Colonic mucosa (tissue), 4 donors: Measurements from ENCODE around the gene AOPEP. TPM values are rescaled to one million over a fixed set of nuclear protein-coding genes. Genes with fewer than 3 reads are reported as not detected.

Source experiments
- DNase-seq: peaks from one replicate; pipeline ENCODE4 v3.0.0-alpha.2; 2020
- H3K27ac ChIP-seq: fragments of 200-600 bp; one replicate; pipeline ENCODE4 v1.8.0; 2021
- H3K27me3 ChIP-seq: fragments of 200-600 bp; one replicate; pipeline ENCODE4 v1.8.0; 2021
- H3K36me3 ChIP-seq: fragments of 200-600 bp; one replicate; pipeline ENCODE4 v1.8.0; 2021
- H3K4me1 ChIP-seq: fragments of 200-600 bp; one replicate; pipeline ENCODE4 v1.8.0; 2021; ENCODE audit warnings: mild to moderate bottlenecking
- H3K4me3 ChIP-seq: fragments of 200-600 bp; one replicate; pipeline ENCODE4 v1.8.0; 2021
- H3K9ac ChIP-seq, 2 donors: one replicate each; pipeline ENCODE4 v1.7.0; 2013; ENCODE audit warnings: control low read depth in 2 of 2, low read depth in 2 of 2, low read length in 2 of 2
- H3K9me3 ChIP-seq: fragments of 200-600 bp; one replicate; pipeline ENCODE4 v1.8.0; 2021
- CTCF ChIP-seq: fragments of 200-600 bp; IDR thresholded peaks from one replicate; pipeline ENCODE4 v1.8.0; 2022; ENCODE audit warnings: antibody characterized with exemption, mild to moderate bottlenecking
- intact Hi-C: fragments of 100-400 bp; cut with DNase I; formaldehyde crosslinking; loops from one replicate; pipeline ENCODE4 v1.14.1; 2022
- total RNA-seq, 2 donors: library from RNA; stranded (reverse); fragmentation: NEBNext Ultra II Directional in 1 of 2; extraction: Animal tissue kit (Norgen Biotek cat#: 25700) in 1 of 2; gene quantifications; one replicate each; pipeline ENCODE4 v1.2.1, GENCODE V29; 2021
- donor health status: healthy.
- donor health status: DM: no; HTN: no; CAD: no.
- donor health status: DM: no; HTN: no; CAD: no.

The AOPEP gene
- total RNA-seq, 2 donors from 2014 or later, result 38.4 to 43.2 TPM

GRCh38 chr9:94851892-94852291 lies 125.4 kb downstream of the AOPEP start:
- H3K9me3 ChIP-seq, result no peaks in the 10 kb centered on the region
- no peaks in the 10 kb centered on the region for H3K27me3 ChIP-seq
- H3K27ac ChIP-seq, result no peak overlapping the region
- DNase-seq, result no peak
- H3K36me3 ChIP-seq, result no peaks in the 10 kb centered on the region
- intact Hi-C loops, result no loop called here
- H3K9ac ChIP-seq, result no peak overlapping the region
- no peak for TF ChIP-seq CTCF
- no peak overlapping the region for H3K4me3 ChIP-seq
- no peaks in the 10 kb centered on the region for H3K4me1 ChIP-seq

DNA sequence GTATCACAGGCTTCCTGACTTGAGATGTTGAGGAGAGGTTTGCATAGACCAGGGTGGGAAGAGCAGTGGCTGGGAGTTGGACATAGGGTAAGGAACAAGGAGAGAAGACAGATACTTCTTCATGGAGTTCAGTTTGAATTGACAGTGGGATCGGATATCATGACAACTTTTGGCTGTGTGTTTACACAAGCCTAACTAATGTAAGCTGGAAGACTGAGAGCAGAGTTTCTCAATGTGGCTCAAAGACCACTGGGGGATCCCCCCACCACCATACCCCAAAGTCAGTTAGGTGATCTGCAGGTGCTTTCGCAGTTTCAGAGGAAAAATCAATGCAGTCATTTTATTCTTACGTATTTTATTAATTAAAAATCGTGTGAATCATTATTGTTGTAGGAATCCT lies 125.9 kb downstream of the AOPEP start:
- intact Hi-C loops, result no loop called here
- no peak overlapping the region for H3K27ac ChIP-seq
- H3K36me3 ChIP-seq, result no peaks in the 10 kb centered on the region
- no peaks in the 10 kb centered on the region for H3K4me1 ChIP-seq
- no peaks in the 10 kb centered on the region for H3K27me3 ChIP-seq
- H3K9ac ChIP-seq, result no peak overlapping the region
- H3K4me3 ChIP-seq, result no peak overlapping the region
- H3K9me3 ChIP-seq, result no peaks in the 10 kb centered on the region
- no peak for DNase-seq
- no peak for TF ChIP-seq CTCF

DNA sequence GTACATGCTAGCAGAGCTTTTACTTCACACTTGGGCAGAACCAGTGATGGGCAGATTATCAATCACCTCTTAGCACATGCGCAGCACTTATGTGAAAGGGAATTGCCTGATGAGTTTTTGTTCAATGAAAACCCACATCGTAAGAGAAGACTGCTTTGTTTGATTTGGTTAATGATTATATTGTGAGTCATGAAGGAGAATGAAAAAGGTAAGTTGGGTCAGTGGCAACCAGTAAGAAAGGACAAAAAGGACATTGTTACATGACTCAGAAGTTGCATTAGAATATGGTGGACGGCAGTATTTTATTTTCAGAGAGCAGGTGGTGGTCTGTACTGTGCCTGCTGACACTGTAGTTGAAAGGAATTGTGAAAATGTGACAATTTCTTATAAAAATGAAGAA lies 127.4 kb downstream of the AOPEP start:
- no peak for DNase-seq
- Histone ChIP-seq H3K36me3 (no peaks in the 10 kb centered on the region), H3K27me3 (no peaks in the 10 kb centered on the region), H3K9ac (no peak overlapping the region), H3K4me3 (no peak overlapping the region), H3K27ac (no peak overlapping the region), H3K9me3 (no peaks in the 10 kb centered on the region), H3K4me1 (no peaks in the 10 kb centered on the region)
- intact Hi-C loops, result no loop called here
- TF ChIP-seq CTCF, result no peak

DNA sequence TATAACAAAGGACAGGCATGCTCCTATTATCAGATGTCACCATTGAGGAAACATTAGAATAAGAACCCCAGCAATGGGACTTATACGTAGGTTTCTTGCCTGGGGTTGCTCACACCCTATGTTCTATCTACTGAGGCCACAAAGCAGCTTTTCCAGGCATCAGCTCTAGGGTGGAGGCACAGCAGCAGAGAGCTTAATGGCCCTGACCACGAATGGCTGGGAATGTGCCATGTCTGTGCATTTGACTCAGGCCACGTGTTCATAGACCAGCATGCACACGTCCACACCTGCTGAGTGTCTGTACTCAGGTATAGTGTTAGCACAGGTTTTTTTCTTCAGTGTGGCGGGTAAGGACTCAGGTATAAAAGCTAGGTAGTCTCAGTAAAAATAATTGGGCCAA lies 129.4 kb downstream of the AOPEP start:
- no peaks in the 10 kb centered on the region for H3K36me3 ChIP-seq
- TF ChIP-seq CTCF, result no peak
- no peaks in the 10 kb centered on the region for H3K9me3 ChIP-seq
- no peak overlapping the region for H3K9ac ChIP-seq
- intact Hi-C loops, result no loop called here
- no peak for DNase-seq
- H3K27me3 ChIP-seq, result no peaks in the 10 kb centered on the region
- no peak overlapping the region for H3K4me3 ChIP-seq
- H3K4me1 ChIP-seq, result no peaks in the 10 kb centered on the region
- no peak overlapping the region for H3K27ac ChIP-seq

GRCh38 chr9:94857791-94858190 lies 131.3 kb downstream of the AOPEP start:
- no peak for DNase-seq
- no peaks in the 10 kb centered on the region for H3K4me1 ChIP-seq
- H3K4me3 ChIP-seq, result no peak overlapping the region
- no peak overlapping the region for H3K27ac ChIP-seq
- no peaks in the 10 kb centered on the region for H3K27me3 ChIP-seq
- no peaks in the 10 kb centered on the region for H3K9me3 ChIP-seq
- H3K36me3 ChIP-seq, result no peaks in the 10 kb centered on the region
- no peak overlapping the region for H3K9ac ChIP-seq
- TF ChIP-seq CTCF, result no peak
- intact Hi-C loops, result no loop called here

GRCh38 chr9:94859226-94859625 lies 132.7 kb downstream of the AOPEP start:
- intact Hi-C loops, result no loop called here
- no peak for DNase-seq
- Histone ChIP-seq H3K27ac (no peak overlapping the region), H3K27me3 (no peaks in the 10 kb centered on the region), H3K4me1 (no peaks in the 10 kb centered on the region), H3K9ac (no peak overlapping the region), H3K36me3 (no peaks in the 10 kb centered on the region), H3K9me3 (no peaks in the 10 kb centered on the region), H3K4me3 (no peak overlapping the region)
- TF ChIP-seq CTCF, result no peak
